HG02840 (cell line): ENCODE measurements around the gene PRDM1.
"Not testable (repeated sequence)": the region's sequence is repeated elsewhere in the genome, so short reads cannot be mapped to it uniquely, and the experiment has no call there.

Experiments
- ATAC-seq: cut with Tn5 transposase; IDR thresholded peaks from one replicate; pipeline ENCODE4 v1.9.1; 2021; ENCODE audit warnings: mild to moderate bottlenecking, moderate library complexity, moderate number of reproducible peaks; ENCODE audit not compliant: unreplicated experiment, low FRiP score

The PRDM1 gene

GRCh38 chr6:106134087-106134770, 48.1 kb downstream of the PRDM1 start:
- ATAC-seq: no peak

- no peak for ATAC-seq
Measured at GRCh38 chr6:106134906-106135634, 48.9 kb downstream of the PRDM1 start.

GRCh38 chr6:106135911-106136571, 49.9 kb downstream of the PRDM1 start:
- no peak for ATAC-seq

- no peak for ATAC-seq
Measured at GRCh38 chr6:106136845-106137244, 50.7 kb downstream of the PRDM1 start.

GRCh38 chr6:106138151-106138550, 52.0 kb downstream of the PRDM1 start:
- no peak for ATAC-seq

GRCh38 chr6:106141441-106142237, 55.5 kb downstream of the PRDM1 start:
- peak; percentile 81 for ATAC-seq

GRCh38 chr6:106142876-106143431, 56.8 kb downstream of the PRDM1 start:
- no peak for ATAC-seq

- ATAC-seq: no peak
Measured at GRCh38 chr6:106143665-106144064, 57.5 kb downstream of the PRDM1 start.

- ATAC-seq: no peak
Measured at GRCh38 chr6:106145144-106145543, 59.0 kb downstream of the PRDM1 start.

- peak; percentile 38 for ATAC-seq
Measured at GRCh38 chr6:106145741-106146227, 59.6 kb downstream of the PRDM1 start.

GRCh38 chr6:106146852-106147351, 60.8 kb downstream of the PRDM1 start:
- no peak for ATAC-seq

- ATAC-seq: no peak
Measured at GRCh38 chr6:106147476-106147875, 61.3 kb downstream of the PRDM1 start.

- no peak for ATAC-seq
Measured at GRCh38 chr6:106149472-106150069, 63.4 kb downstream of the PRDM1 start.

GRCh38 chr6:106152476-106152875, 66.3 kb downstream of the PRDM1 start:
- not testable (repeated sequence) for ATAC-seq

GRCh38 chr6:106152952-106153351, 66.8 kb downstream of the PRDM1 start:
- no peak for ATAC-seq

GRCh38 chr6:106154326-106154725, 68.2 kb downstream of the PRDM1 start:
- ATAC-seq: no peak

GRCh38 chr6:106155219-106155830, 69.2 kb downstream of the PRDM1 start:
- ATAC-seq: no peak

- ATAC-seq: no peak
Measured at GRCh38 chr6:106156413-106156812, 70.3 kb downstream of the PRDM1 start.

- no peak for ATAC-seq
Measured at GRCh38 chr6:106156863-106157262, 70.7 kb downstream of the PRDM1 start.
